GF-D8 (cell line): Measurements from ENCODE around the gene MKLN1.

Source experiments
- DNase-seq: peaks from one replicate; lab custom pipeline; 2025; lab: John Stamatoyannopoulos, UW

Gene MKLN1

DNA sequence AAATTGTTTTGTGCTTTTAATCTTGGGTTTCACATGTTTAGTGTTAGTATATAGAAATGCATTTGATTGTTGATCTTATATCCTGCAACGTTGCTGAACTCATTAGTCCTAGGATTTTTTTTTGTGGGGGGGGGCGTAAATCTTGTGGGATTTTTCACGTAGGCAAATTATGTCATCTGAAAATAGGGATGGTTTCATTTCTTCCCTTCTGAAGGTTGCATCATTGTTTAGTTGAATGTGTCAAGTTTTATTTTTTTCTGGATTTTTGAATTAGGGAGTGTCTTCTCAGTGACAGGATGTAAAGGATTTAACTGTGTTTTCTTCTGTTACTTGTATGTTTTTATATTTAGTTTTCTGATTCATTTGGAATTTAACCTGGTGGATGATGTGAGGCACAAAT is 26.7 kb downstream of the MKLN1 start:
- DNase-seq: no peak

DNA sequence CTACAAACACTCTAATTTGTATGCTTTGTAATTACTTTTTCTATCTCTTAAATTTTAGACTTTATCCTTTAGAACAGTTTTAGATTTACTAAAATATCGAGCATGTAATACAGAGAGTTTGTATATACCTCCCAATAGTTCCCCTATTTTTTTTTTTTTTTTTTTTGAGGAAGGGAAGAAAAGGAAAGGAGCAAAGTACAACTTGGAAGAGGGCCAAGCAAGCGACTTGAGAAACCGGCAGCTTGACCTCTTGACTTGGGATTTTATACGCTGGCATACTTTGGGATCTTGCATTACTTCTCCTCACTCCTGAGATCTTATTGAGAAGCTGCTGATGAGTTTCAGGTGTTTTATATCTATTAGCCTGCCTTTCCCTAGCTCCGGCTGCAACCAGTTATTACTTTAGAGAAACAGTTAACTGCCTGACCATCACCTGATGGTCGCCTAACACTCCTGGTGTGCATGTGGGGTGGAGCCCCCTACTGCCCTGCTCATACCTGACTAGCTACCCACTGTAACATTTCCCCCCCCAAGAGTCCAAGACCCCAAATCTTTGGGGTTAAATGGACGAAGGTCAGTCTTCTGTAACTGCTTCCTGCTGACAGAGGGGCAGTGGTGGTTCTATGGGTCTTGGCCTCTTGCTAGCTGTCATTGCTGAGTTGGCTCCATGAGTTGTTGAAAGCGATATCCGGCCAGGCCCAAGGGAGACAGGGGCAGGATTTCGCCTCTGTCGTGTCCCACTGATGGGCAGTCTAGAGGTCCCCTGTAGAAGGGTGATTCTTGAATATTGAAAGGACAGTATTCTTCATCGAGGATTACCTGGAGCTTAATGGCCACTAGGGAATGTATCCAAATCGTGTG is 28.5 kb downstream of the MKLN1 start:
- no peak for DNase-seq

GRCh38 chr7:131357282-131357880 is 29.7 kb downstream of the MKLN1 start:
- DNase-seq: no peak

- DNase-seq: no peak
Measured at GRCh38 chr7:131358636-131359035, 31.0 kb downstream of the MKLN1 start.

GRCh38 chr7:131359136-131359776 is 31.6 kb downstream of the MKLN1 start:
- DNase-seq: no peak

DNA sequence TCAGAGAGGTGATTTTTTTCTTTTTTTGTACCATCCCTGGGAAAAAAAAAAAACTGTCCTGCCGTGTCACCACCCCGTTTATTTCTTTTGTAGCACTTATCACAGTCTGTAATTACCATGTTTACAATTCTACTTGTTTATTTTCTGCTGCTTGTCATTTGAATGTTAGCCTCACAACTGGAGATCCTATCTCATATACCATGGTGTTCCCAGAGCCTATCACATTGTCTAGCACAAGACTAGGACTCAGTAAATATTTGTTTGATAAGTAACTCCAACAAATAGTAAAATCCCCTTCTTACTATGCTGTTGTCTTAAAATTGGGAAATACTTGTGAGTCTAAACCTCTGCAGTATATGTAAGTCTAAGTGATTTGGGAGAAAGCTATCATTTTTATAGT is 36.0 kb downstream of the MKLN1 start:
- no peak for DNase-seq

DNA sequence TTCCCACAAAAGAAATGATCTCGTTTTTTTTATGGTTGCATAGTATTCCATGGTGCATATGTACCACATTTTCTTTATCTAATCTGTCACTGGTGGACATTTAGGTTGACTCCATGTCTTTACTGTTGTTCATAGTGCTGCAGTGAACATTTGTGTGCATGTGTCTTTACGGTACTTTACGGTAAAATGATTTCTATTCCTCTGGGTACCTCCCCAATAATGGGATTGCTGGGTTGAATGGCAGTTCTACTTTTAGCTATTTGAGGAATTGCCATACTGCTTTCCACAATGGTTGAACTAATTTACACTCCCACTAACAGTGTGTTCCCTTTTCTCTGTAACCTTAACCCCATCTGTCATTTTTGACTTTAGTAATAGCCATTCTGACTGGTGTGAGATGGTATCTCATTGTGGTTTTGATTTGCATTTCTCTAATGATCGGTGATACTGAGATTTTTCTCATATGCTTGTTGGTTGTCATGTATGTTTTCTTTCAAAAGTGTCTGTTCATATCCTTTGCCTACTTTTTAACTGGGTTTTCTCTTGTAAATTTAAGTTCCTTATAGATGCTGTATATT is 37.2 kb downstream of the MKLN1 start:
- no peak for DNase-seq

DNA sequence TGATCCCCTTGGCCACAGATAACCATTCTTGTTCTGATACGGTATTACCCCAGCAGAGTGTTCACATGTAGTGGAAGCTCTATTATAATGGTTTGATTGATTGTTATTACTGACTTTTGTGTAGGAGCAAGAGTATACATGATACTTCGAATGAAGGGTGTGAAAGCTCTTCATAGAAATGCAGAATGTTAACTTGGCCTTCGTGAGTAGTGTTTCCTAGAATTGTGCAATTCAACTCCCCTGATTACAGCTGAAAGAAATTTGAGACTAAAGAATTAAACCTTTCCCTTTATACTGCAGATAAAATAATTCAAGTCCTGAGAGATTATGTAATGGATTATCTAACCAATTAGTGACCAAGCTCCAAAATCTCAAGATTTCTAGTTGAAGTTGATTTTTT is 38.2 kb downstream of the MKLN1 start:
- DNase-seq: no peak

DNA sequence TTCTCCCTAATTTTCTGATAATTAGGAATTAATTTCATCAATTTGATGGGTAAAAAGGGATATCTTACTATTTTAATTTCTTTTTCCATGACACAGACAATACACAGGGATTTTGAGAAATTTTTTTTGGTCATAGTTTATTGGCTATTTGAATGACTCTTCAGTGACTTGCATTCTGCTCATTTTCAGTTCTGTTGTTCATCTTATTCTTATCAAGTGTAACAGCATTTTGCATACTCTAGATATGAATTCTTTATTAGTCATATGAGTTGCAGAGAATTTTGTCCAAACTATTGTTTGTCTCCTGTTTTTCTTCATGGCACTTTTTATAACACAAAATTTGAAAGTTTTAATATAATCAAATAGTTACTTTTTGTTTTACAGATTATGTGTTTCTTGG is 41.7 kb downstream of the MKLN1 start:
- DNase-seq: no peak

GRCh38 chr7:131370523-131370968 is 42.9 kb downstream of the MKLN1 start:
- DNase-seq: no peak

- DNase-seq: no peak
Measured at GRCh38 chr7:131371411-131371810, 43.7 kb downstream of the MKLN1 start.

DNA sequence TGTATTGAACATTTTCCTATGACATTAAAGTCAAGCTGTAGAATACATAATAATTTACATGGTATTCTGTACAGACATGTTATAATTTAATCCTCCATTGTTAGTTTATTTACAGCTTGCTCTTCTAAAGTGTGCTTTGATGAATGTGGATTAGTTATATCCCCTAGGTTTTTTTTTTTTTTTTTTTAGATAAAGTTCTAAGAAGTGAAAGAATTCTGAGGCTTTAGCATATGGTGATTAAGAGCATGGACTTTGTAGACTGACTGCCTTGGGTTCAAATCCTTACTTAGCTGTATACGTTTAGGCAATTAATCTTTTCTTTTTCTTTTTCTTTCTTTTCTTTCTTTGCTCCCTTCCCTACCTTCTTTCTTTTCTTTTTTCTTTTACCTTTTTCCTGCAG is 44.9 kb downstream of the MKLN1 start:
- DNase-seq: no peak

DNA sequence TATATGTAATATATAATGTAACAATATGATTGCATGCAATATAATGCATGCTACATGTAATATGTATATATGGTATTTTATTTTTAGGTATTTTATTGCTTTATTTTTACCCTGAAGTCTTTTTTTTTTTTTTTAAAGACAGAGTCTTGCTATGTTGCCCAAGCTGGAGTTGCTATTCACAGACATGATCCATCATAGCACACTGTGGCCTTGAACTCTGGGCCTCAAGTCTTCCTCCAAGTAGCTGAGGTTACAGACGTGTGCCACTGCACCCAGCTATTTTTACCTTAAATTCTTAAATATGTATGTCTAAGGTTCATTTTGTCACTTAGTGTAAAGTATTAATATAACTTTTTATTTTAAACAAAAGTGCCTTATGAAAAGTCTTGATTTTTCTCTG is 47.1 kb downstream of the MKLN1 start:
- DNase-seq: no peak

GRCh38 chr7:131381069-131381838 is 53.6 kb downstream of the MKLN1 start:
- no peak for DNase-seq

GRCh38 chr7:131383417-131384285 is 56.0 kb downstream of the MKLN1 start:
- no peak for DNase-seq

DNA sequence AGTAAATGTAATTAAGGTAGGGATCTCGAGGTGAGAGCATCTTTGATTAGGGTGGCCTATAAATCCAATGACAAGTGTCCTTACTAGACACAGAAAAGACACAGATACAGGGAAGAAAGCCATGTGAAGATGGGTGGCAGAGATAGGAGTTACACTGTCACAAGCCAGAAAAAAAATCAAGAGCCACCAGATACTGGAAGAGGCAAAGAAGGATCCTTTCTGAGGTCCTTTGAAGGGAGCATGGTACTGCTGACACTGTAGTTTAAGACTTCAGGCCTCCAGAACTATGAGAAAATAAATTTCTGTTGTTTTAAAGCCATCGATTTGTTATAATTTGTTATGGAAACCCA is 56.6 kb downstream of the MKLN1 start:
- no peak for DNase-seq

GRCh38 chr7:131385039-131385605 is 57.4 kb downstream of the MKLN1 start:
- no peak for DNase-seq

DNA sequence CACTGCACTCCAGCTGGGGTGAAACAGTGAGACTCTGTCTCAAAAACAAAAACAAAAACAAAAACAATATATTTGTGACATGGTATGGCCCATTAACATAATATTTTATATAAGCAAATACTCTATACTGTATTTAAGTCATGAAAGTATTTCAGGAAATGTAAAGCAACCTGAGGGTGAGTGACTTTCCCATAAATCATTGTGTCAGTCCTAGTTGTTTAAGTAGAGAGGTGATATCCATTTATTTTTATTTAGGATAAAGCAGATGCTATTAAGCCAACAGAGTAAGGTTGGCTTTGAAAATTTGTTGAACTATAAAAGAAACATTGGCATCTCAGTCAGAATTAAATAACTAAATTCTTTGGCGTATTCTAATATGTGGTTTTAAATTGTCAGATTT is 60.5 kb downstream of the MKLN1 start:
- no peak for DNase-seq

DNA sequence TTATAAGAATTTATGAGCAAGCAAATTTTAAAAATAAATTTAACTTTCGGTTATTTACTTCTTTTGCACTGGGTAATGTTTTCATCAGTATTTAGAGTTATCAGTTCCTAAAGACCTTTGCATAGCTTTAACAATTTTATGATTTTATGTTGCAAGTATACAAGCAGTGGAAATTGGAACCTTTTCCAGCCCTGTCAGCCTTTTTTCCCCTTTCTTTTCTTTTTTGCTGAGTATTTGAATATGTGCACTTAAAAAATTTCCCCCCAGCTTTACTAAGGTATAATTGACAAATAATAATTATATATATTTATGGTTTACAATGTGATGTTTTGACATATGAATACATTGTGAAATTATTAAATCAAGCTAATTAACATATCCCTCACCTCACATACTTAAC is 62.6 kb downstream of the MKLN1 start:
- no peak for DNase-seq

- DNase-seq: no peak
Measured at GRCh38 chr7:131391145-131391544, 63.5 kb downstream of the MKLN1 start.

- DNase-seq: no peak
Measured at GRCh38 chr7:131400681-131401176, 73.1 kb downstream of the MKLN1 start.
